Activated naive CD4-positive, alpha-beta T cell (primary cell): ENCODE measurements around the gene NBPF1.
A peak's percentile ranks its signal among the peaks of the same experiment; 100 is the strongest.
"Not testable (repeated sequence)": the region's sequence is repeated elsewhere in the genome, so short reads cannot be mapped to it uniquely, and the experiment has no call there.

Experiments
- DNase-seq, 4 experiments: peaks; one replicate each; lab custom pipeline; 2025; lab: John Stamatoyannopoulos, UW

The NBPF1 gene

GRCh38 chr1:16613185-16614147 lies at the start of gene NBPF1:
TSS of gene NBPF1 (minus strand) at chr1:16613564.
- DNase-seq: peak; percentile 79 to 96 (median 87)

DNA sequence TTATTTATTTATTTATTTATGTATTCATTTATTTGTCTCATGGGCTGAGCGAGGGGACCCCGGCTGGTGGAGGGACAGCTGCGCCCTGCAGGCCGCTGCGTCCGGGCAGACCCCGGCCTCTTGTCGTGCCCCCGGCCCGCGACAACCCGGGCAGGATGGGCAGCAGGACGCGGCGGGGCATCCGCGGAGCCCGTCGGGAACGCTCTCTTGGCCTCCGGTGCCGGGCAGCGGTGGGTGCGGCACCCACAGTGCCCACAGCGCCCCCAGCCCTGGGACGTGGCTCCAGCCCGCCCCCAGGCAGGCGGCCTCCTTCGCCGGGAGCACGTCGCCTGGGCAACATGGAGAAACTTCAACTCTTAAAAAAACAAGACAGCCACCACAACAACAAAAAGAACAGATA lies 44.9 kb upstream of the NBPF1 start:
- DNase-seq: not testable (repeated sequence)

DNA sequence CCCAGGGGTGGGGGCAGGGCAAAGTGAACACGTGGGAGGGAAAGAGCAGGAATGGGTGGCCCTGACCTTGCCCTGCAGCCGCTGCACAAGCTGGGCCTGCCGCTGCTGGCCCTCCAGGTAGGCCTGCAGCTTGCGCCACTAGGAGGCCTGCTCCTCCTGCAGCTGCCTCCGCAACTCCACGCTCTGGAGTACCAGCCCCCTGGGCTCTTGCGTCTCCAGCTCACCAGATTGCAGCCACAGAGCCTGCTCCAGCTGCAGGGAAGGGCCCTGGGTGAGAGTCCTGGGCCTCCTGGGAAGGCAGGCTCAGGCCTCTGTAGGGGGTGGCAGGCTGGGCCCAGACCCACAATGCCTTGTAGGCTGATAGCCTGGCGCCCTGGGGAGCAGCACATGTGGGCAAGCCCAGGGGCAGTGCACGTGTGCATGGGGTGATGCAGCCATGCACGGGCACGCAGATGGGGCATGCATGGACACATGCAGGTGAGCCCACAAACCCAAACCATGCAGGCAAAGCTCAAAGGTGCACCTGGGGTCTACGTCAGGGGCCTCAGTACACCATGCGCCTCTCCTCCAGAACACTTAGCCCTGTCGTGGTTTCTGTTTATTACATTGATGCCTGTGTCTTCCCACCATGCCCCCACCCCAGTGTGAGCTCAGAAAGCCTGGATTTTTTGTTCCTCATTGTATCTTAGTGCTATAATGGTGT lies 43.8 kb upstream of the NBPF1 start:
- not testable (repeated sequence) for DNase-seq

DNA sequence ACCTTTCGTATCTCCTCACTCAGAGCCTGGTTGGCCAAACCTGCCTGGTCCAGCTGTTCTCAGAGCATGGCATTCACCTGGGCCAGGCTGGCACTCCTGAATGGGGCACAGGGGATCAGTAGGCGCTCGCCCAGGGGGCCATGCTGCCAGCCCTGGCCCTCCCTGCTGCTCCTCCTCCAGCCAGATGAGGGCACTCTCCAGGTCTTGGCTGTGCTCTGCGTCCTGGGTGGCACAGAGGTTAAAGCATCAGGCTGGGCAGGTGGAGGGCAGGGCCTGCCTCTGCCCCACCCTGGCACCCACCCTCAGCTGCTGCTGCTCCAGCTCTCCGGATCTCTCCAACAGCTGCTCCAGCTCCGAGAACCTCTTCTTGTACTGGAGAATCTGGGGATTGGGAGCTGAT lies 43.2 kb upstream of the NBPF1 start:
- not testable (repeated sequence) for DNase-seq

DNA sequence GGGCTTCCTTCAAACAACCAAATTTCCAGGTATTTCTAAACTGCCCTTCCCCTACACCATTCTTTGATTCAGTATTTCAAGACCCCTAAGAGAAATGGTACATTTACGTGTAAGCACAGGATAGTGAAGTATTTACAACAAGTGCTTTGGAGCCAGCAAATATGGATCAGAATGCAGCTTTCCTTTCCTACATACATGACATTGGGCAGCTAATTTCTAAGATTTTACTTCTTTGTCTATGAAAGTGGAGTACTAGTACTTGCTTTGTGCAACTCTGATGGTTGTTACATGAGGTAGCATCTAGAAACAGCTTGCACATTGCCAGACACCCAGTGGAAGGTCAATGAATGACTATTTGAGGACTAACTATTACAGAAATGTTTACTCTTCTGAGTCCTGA lies 38.2 kb upstream of the NBPF1 start:
- not testable (repeated sequence) for DNase-seq

GRCh38 chr1:16649960-16650359 lies 36.6 kb upstream of the NBPF1 start:
- not testable (repeated sequence) for DNase-seq

DNA sequence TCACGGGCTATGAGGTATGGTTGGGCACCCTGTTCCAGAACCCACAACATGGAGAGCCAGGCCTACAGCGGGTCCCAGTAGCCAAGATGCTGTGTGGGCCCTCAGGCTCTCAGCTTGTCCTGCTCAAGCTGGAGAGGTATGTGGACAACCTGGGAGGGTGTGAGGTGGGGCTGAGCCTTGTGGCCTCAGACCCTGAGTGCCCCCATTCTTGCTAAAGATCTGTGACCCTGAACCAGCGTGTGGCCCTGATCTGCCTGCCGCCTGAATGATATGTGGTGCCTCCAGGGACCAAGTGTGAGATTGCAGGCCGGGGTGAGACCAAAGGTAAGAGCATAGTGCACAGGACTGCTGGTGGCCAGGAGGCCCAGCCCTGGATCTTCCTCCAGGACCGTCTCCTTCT lies 36.0 kb upstream of the NBPF1 start:
- DNase-seq: not testable (repeated sequence)

DNA sequence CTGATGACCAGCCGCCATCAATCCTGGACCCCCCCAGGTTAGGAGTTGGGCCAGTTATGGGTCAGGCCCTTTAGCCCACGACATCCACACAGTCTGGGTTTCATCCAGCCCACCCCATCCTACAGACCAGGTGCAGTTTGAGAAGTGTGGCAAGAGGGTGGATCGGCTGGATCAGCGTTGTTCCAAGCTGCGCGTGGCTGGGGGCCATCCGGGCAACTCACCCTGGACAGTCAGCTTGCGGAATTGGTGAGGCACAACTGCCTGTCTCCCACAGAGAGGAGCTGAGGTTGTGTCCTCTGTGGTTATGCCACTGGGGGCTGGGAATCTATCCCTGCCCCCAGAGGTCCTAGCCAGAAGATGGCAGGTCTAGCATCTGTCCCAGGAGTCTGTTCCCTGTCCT lies 35.4 kb upstream of the NBPF1 start:
- DNase-seq: not testable (repeated sequence)

DNA sequence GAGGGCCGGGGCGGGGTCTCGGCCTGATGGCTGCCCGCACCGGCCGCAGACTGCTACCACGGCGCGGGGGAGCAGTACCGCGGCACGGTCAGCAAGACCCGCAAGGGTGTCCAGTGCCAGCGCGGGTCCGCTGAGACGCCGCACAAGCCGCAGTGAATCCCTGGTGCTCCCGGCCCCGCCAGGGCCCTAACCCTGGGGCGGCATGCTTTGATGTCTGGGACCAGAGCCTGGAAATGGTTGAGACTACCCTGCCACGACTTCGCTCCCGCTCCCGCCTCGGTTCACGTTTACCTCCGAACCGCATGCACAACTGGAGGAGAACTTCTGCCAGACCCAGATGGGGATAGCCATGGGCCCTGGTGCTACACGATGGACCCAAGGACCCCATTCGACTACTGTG lies 34.9 kb upstream of the NBPF1 start:
- DNase-seq: not testable (repeated sequence)

DNA sequence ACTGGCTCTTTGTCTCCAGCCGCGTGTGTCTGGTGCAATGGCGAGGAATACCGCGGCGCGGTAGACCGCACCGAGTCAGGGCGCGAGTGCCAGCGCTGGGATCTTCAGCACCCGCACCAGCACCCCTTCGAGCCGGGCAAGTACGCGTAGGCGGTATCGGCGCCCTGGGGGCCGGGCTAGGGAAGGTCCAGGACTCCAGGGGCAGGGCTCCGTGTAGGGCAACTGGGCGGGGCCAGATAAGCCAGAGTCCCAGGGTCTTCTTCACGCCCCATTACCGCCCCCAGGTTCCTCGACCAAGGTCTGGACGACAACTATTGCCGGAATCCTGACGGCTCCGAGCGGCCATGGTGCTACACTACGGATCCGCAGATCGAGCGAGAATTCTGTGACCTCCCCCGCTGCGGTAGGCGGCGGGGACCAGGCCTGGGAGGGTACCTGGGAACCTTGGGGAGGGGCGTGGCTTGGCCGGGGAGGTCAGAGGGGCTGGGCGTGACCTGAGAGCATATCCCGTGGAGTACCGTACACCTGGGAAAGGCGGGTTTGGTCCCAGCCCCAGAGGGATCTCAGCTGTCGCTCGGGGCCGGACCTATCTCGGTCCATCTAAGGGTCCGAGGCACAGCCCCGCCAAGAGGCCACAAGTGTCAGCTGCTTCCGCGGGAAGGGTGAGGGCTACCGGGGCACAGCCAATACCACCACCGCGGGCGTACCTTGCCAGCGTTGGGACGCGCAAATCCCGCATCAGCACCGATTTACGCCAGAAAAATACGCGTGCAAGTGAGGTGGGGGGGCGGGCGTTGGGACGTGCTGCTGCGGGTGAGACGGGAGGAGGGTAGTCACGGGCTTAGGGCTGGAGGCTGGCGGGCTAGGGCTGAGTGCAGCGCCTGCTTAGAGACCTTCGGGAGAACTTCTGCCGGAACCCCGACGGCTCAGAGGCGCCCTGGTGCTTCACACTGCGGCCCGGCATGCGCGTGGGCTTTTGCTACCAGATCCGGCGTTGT lies 34.1 kb upstream of the NBPF1 start:
- DNase-seq: not testable (repeated sequence)

DNA sequence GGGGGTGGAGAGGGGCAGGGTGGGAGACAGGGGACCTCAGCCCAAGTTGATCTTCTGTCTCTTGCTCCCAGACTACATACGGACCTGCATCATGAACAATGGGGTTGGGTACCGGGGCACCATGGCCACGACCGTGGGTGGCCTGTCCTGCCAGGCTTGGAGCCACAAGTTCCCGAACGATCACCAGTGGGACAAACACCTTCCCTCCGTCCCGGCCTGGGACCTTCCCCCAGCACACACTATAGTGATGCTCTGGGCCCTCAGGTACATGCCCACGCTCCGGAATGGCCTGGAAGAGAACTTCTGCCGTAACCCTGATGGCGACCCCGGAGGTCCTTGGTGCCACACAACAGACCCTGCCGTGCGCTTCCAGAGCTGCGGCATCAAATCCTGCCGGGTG lies 33.4 kb upstream of the NBPF1 start:
- not testable (repeated sequence) for DNase-seq

DNA sequence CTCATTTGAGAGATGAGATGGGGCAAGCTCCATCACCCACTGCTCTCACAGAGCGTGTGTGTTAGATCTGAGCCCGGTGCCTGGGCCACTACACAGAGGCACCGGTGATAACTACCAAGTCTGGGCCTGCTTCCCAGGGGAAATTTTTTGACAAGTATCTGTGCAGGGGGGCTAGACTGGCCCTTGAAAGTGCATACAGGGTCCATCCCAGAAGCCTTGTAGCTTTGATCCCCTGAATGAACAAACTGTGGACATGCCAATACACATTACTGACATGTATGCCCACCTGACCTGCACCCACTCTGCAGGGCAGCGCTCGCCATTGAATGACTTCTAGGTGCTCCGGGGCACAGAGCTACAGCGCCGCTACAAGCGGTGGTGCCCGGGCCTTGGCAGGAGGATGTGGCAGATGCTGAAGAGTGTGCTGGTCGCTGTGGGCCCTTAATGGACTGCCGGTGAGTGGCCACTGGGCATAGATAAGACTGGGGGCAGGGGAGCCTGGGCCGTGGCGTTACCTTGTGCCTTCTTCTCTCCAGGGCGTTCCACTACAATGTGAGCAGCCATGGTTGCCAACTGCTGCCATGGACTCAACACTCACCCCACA lies 32.8 kb upstream of the NBPF1 start:
- not testable (repeated sequence) for DNase-seq

DNA sequence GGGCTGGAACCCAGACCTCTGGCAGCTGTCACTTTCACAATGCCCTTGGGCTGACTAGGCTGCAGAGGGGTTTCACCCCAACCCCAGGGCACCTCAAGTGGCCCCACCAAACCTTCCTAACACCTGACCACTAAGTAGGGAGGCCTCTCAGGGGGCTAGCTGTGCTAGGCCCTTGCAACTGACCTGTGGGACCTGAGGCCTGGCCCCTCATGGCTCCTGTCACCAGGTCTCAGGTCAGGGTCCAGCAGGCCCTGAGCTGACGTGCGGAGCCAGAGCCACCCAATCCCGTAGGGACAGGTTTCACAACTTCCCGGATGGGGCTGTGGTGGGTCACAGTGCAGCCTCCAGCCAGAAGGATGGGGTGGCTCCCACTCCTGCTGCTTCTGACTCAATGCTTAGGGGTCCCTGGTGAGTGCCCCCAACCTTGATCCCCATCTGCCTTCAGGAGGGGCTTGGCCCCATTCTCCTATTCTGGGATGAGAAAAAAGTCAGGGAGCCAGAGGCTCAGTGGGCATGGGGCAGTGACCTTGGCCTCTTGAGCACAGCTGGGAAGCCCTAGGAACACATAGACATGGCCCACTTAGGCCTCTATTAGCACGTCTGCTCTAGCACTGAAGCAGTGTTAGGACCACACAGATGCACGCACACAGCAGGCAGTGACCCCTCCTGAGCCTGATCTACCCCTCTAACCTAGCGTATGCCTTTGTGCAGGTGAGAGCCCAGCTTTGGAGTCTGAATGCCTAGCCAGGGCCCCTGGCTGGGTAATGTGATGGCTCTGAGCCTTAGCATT lies 32.1 kb upstream of the NBPF1 start:
- not testable (repeated sequence) for DNase-seq

- DNase-seq: peak; percentile 95 to 100 (median 98)
Measured at GRCh38 chr1:16644482-16645270, 31.3 kb upstream of the NBPF1 start.

- no peak for DNase-seq
Measured at GRCh38 chr1:16644193-16644481, 30.8 kb upstream of the NBPF1 start.

- not testable (repeated sequence) for DNase-seq
Measured at GRCh38 chr1:16643476-16644192, 30.3 kb upstream of the NBPF1 start.

DNA sequence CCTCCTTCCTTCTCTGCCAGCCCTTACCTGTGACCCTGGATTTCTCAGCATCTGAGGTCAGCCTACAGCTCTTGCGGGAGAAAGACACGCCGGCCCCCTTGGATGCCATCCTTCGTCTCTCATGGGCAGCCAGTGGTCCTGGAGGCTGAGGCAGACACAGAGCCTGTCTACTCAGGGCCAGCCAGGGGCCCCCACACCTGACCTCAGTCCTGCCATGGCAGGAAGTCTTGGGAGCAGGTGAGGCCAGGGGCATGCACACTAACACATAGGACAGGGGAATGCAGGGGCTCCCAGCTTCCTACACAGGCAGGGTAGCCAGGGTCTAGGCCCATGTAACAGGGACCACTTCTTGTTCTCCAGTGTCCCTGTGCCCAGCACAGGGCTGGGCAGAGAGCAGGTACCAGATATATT lies 29.6 kb upstream of the NBPF1 start:
- DNase-seq: not testable (repeated sequence)

DNA sequence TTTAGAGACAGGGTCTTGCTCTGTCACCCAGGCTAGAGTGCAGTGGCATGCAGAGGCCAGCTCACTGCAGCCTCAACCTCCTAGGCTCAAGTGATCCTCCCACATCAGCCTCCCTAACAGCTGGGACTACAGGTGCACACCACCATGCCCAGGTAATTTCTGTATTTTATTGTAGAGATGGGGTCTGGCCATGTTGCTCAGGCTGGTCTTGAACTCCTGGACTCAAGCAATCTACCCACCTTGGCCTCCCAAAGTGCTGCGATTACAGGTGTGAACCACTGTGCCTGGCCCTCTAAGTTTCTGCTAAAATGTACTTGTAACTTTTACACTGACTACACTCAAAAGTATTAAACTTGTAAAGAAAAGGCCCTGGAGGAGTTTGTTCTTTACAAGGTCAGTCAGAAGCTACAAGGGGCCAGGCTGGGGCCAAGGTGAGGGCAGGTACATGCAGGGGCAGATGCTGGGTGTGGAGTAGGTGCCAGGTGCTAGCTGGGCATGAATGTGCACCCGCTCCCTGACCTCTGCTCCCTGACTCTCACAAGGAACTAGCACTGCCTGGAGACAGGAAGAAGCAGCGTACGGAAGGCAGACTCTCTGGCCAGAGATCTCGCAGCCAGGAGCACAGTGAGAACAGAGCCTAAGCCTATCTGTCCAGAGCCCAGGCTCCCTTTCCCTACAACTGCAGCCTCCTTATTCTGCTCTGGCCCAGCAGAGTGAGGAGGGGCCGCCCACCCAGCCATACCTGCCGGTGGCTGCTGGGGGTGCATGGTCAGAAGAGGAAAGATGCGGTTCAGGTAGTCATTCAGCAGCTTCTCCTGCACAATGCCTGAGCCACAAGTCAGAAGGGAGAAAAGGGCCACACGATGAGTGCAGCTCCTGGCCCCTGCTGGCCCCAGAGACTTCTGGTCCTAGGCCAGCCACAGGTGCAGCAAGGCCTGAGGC lies 28.9 kb upstream of the NBPF1 start:
- not testable (repeated sequence) for DNase-seq
